ENCODE results near the gene RNF38. TPM values are rescaled to one million over a fixed set of nuclear protein-coding genes. Genes with fewer than 3 reads are reported as not detected.

RNF38 gene
- total and polyA plus RNA-seq, 8 donors, result 7.3 to 33.2 (median 16.3) TPM

- H3K4me3 ChIP-seq, result no peak overlapping the region
- no peaks in the 10 kb centered on the region for H3K27me3 ChIP-seq
- H3K4me1 ChIP-seq, result no peaks in the 10 kb centered on the region
- 88 to 100% (median 93%) methylated on average over 3 of the region's 3 CpGs for WGBS, 5 donors
- TF ChIP-seq EP300 (IDR thresholded peaks at IDR 0.05), result no peak
- no peak for TF ChIP-seq CTCF (IDR thresholded peaks at IDR 0.05)
- TF ChIP-seq POLR2AphosphoS5 (IDR thresholded peaks at IDR 0.05), result no peak
- TF ChIP-seq POLR2A (IDR thresholded peaks at IDR 0.05), result no peak
- H3K27ac ChIP-seq, result no peak overlapping the region
- DNase-seq, result no peak
- H3K36me3 ChIP-seq, result no peaks in the 10 kb centered on the region
- H3K9me3 ChIP-seq, result no peaks in the 10 kb centered on the region
- intact Hi-C loops (cut with DNase I; ENCODE audit: low total_unique reads), result no loop called here
These were observed 112.0 kb downstream of the RNF38 start for GRCh38 chr9:36288070-36288469.

Other genes starting within 250 kb of the RNF38 start
- gene CCIN, start 230.9 kb downstream of the RNF38 start, total RNA-seq, result 1 to 10 TPM in 2 of 5 donors, under 1 TPM in 1, not detected in 2; 0.45 to 1.3 (median 1.2) TPM
- gene CCIN, start 230.9 kb downstream of the RNF38 start, polyA plus RNA-seq, result under 1 TPM in 2 of 3 donors, not detected in 1; 0.08 to 0.31 TPM
- 100 to 1,000 TPM in 3 of 5 donors, 10 to 100 TPM in 2; 25.1 to 890 (median 117) TPM for gene CLTA, start 209.3 kb downstream of the RNF38 start, total RNA-seq
- 100 to 1,000 TPM; 164 to 322 (median 196) TPM for gene CLTA, start 209.3 kb downstream of the RNF38 start, polyA plus RNA-seq
- gene GNE, start 141.8 kb downstream of the RNF38 start, total RNA-seq, result 10 to 100 TPM in 4 of 5 donors, 1 to 10 TPM in 1; 2.3 to 63.1 (median 21.7) TPM
- gene GNE, start 141.8 kb downstream of the RNF38 start, polyA plus RNA-seq, result 1 to 10 TPM; 2.6 to 5.3 (median 4.0) TPM
- 10 to 100 TPM in 1 of 5 donors, 1 to 10 TPM in 2, not detected in 2; 4.0 to 15.2 (median 4.8) TPM for gene MELK, start 172.6 kb upstream of the RNF38 start, total RNA-seq
- gene MELK, start 172.6 kb upstream of the RNF38 start, polyA plus RNA-seq, result 1 to 10 TPM; 1.7 to 3.7 (median 3.6) TPM

All from stomach (tissue), 9 donors.